Measurements from ENCODE around the gene S100A1.

- peak in 1 of 2 donors; percentile 19 for TF ChIP-seq POLR2A (IDR thresholded peaks at IDR 0.05)
- TF ChIP-seq CTCF (IDR thresholded peaks at IDR 0.05): no peak
Measured at GRCh38 chr1:153616917-153617311, 11.3 kb upstream of the S100A1 start.

Data from thyroid gland (tissue), 4 donors.